Measurements from ENCODE around the gene GNB1.

Gene GNB1

DNA sequence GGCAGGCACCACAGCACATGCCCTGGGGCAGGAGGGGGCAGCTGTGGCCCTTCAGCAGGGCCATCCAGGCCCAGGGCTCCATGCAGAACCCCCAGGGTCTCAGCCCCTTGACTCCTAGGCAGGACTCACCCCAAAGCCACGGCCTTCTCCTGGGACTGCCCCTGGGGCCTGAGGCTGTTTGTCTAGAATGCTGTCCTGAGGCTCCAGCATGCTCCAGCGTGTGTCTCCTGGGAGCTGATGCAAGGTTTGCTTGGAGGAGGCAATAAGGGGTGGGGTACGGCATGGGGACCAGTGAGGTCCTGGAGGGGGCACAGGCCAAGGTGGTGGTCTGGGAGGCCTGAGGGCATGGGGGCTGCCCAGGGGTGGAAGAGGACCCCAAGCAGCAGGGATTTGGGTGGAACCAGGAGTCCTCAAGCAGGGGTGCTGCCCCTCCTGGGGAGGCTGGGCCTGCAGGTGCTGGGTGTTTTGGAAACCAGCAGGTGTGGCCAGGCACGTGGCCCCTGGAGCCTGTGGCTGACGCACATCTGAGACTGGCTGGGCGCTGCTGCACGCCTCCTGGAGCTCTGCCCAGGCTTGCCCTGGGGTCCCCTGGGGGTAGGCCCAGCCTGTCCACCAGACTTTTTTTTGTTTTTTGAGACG, 16.3 kb upstream of the GNB1 start:
- DNase-seq, result no peak

DNA sequence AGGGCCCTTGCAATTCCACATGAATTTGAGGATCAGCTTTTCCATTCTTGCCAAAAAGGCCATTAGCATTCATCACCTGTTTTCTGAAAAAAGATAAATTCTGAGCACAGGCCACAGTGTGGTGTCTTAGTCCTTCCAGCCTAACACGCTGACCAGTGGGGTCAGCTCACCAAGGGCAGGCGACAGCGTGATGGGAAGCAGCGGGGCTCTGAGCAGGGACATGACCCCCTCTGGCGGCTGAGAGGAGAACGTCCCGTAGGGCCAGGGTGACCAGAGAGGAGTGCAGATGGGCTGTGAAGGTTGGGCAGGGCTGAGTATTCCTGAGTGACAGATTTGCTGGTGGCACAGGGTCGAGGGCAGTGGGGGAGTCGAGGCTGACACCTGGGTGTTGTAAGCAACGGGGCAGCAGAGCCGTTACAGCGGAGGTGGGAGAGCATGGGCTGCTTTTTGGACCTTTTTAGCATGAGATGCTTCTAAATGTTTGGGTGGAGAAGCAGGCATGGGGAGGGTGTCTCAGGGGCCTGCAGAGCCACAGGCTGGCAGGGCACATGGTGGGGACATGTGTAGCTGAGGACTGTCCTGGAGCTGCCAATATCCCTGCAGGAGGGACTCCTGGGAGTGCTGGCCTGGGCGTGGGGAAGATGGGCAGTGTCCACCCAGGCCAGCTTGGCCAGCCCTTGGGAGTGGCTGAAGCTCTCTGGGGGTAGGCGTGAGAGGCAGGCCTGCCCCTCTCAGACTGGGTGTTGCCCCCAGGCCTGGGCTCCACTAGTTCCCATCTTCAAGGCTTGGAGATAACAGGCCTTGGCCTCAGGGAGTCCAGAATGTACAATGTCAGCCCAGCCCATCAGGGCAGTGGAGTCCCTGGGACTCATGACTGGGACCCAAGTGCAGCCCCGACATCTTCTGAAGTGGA, 15.6 kb upstream of the GNB1 start:
- peak; percentile 47 for DNase-seq

DNA sequence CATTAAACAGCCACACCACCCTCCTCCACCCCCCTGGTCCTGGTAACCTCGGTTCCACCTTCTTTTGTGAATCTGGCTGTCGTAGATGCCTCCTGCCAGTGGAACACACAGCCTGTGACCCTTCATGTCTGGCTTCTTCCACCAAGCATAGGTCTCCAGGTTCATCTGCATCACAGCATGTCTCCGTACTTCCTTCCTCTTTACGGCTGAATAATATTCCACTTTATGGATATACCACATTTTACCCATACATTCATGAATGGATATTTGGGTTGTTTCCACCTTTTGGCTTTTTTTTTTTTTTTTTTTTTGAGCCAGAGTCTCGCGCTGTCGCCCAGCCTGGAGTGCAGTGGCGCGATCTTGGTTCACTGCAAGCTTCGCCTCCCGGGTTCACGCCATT, 12.3 kb upstream of the GNB1 start:
- DNase-seq, result no peak

GRCh38 chr1:1901641-1902294, 10.9 kb upstream of the GNB1 start:
- DNase-seq, result no peak

- DNase-seq, result no peak
Measured at GRCh38 chr1:1900883-1901640, 10.2 kb upstream of the GNB1 start.

GRCh38 chr1:1899967-1900327, 9.1 kb upstream of the GNB1 start:
- DNase-seq, result no peak

- DNase-seq, result no peak
Measured at GRCh38 chr1:1899266-1899966, 8.5 kb upstream of the GNB1 start.

DNA sequence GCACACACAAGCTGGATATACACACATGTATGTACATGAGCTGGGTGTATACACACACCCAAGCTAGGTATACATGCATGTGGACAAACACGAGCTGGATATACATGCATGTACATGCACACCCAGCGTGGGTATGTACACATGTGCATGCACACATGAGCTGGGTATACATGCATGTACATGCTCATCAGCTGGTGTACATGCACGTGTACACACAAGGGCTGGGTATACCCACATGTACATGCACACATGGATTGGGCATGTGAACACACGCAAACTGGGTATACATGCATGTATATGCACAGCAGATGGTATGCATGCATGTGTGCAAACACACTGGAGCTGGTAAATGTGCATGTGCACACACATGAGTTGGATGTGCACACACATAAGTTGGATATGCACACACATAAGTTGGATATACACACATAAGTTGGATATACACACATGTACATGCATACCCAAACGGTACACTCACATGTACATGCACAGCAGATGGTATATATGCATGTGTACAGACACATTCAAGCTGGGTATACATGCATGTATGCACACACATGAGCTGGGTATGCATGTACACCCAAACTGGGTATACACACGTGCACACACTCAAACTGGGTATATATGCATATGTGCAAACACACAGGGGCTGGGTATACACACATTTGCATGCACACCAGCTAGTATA, 7.5 kb upstream of the GNB1 start:
- no peak for DNase-seq

DNA sequence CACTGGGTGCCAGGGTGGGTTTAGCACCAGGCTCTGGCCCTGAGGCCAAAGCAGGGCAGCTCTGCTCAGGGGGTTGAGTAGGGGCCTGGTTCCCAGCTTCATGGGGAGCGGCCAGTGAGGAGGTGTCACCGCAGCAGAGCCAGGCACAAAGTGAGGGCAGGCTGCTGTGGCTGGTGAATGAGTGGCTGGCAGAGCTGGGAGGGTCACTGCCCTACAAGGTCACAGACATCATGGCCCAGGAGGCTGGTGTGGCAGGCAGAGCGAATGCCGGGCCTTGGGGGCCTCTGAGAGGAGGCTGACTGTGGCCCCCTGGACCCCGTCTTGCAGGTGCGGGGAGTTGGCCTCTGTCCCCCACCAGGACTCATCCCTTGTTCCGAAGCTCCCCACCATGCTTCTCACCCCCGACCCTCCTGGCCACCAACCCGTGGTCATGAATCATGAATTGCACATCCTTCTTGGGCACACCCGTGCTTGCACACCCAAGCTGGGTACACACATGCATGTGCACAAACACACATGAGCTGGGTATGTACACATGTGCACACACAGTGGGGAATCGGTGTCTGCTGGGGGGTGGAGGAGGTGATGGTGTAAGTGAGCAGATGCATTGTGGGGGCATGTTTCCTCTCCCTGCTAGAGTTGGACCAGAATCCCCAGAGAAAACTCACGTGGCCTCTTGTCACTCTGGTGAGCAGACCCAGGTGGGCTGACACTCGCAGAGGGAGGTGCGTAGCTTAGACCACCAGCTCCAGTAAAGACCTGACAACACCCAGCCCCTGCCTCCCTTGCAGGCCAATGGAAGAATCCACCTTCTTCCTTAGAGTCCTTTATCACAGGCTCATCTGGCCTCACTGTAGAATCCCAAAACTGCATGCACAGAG, 4.8 kb upstream of the GNB1 start:
- no peak for DNase-seq

GRCh38 chr1:1895060-1895418, 4.2 kb upstream of the GNB1 start:
- no peak for DNase-seq

- no peak for DNase-seq
Measured at GRCh38 chr1:1894354-1895059, 3.6 kb upstream of the GNB1 start.

DNA sequence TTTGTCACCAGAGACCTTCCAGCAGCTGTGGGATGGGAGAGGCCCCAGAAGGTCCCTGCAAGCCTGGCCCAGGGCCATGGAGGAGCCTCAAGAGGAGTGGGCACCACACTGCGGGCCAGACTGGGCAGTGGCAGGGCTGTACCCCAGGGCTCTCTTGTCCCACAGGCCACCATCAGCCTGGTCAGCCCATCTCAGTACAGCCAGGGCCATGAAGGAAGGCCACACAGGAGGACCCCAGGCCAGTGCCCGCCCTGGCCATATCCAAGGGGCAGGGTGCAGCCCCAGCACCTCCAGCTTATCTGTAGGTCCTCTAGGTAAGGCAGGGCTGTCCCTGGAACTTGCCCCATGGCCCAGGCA, 3.1 kb upstream of the GNB1 start:
- no peak for DNase-seq

GRCh38 chr1:1893291-1893985, 2.6 kb upstream of the GNB1 start:
- no peak for DNase-seq

GRCh38 chr1:1892763-1893120, 1.9 kb upstream of the GNB1 start:
- no peak for DNase-seq

DNA sequence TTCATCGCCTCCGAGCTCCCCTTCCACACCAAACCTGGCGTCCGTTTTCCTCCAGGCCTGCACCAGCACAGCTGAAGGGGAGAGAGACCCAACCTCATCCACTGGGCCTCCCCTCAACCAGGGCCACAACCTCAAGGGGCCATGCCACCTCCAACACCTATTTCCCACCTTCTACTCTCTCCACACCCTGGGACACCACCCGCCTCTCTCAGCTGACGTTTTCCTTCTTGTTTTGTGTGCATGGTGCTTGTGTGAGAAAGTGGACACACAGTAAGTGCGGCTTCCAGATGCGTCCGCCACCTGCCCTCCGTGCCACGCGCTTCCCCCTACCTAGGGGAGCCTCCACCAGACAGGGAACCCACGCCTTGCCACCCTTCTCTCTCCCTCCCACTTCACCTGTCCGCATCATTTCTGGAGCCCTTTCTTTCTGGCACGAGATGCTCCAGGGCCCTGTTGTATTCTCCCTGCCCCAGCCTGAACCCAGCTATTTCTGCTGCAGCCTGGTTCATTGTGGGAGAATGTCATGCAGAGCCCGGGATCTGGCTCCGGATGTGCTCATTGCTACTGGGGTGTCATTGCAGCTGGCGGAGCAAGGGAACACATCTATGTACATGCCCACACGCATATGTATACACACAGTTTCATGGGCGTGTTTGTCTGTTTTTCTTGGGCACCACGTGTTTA, 1.3 kb upstream of the GNB1 start:
- no peak for DNase-seq

- peak; percentile 73 for DNase-seq
Measured at GRCh38 chr1:1891349-1892078, 627 bp upstream of the GNB1 start.

- DNase-seq, result no peak
Measured at GRCh38 chr1:1889847-1890505, 911 bp downstream of the GNB1 start.
